IPS DF 4.7 (cell line): Measurements from ENCODE around the gene CYS1.
A peak's percentile ranks its signal among the peaks of the same experiment; 100 is the strongest.

Experiments
- DNase-seq: peaks from one replicate; pipeline ENCODE4 v3.0.0-alpha.2; 2013; ENCODE audit warnings: low spot score; ENCODE audit errors: extremely low read depth

CYS1 gene

GRCh38 chr2:10072656-10073480, 7.3 kb downstream of the CYS1 start:
- DNase-seq: peak; percentile 75

GRCh38 chr2:10071595-10071994, 8.6 kb downstream of the CYS1 start:
- no peak for DNase-seq

DNA sequence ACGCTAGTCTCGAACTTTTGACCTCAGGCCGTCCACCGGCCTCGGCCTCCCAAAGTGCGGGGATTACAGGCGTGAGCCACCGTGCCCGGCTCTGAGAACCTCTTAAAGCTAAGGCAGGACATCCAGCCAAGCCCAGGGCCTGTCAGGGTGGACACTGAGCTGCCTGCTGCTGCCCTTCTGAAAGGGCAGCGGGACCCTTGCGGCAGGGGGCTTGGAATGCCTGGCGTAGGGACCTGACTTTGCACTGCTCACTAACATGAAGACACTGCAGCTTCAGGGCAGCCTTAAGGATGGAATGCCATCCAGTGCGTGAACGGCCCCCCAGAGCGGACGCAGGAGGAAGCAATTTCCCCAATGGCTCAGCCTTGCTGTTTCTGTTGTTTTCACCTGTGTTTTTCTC, 9.0 kb downstream of the CYS1 start:
- no peak for DNase-seq

- no peak for DNase-seq
Measured at GRCh38 chr2:10067881-10068280, 12.3 kb downstream of the CYS1 start.

DNA sequence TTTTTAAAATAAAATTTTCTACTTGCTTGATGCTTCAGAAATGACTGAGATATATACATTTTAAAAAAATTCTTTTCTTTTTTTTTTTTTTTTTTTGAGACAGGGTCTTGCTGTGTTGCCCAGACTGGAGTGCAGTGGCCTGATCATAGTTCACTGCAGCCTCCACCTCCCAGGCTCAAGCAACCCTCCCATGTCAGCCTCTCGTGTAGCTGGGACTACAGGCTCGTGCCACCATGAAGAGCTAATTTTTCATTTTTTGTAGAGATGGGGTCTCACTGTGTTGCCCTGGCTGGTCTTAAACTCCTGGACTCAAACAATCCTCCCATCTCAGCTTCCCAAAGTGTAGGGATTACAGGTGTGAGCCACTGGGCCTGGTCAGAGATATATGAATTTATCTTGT, 12.9 kb downstream of the CYS1 start:
- DNase-seq: no peak

- DNase-seq: no peak
Measured at GRCh38 chr2:10065773-10066055, 14.5 kb downstream of the CYS1 start.

- DNase-seq: no peak
Measured at GRCh38 chr2:10064932-10065772, 15.1 kb downstream of the CYS1 start.

GRCh38 chr2:10063566-10063965, 16.6 kb downstream of the CYS1 start:
- DNase-seq: no peak

GRCh38 chr2:10062931-10063365, 17.3 kb downstream of the CYS1 start:
- no peak for DNase-seq

GRCh38 chr2:10061221-10061925, 18.8 kb downstream of the CYS1 start:
- no peak for DNase-seq

GRCh38 chr2:10059552-10060335, 20.5 kb downstream of the CYS1 start:
- no peak for DNase-seq

DNA sequence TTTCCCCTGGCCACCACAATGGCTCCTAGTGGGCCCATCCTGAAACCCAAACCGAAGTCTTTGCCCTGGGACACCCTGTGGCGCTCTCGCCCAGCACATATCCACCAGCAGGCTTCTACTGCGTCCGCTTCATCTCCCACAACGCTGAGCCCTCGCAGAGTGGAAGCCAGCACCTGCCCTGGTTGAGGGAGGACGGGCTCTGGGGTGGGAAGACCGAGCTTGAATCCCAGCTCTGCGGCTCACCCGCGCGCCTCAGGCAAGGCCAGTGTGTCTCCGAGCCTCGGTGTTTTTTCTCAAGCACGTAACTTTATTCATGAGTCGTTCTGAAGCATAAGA, 21.2 kb downstream of the CYS1 start:
- no peak for DNase-seq

DNA sequence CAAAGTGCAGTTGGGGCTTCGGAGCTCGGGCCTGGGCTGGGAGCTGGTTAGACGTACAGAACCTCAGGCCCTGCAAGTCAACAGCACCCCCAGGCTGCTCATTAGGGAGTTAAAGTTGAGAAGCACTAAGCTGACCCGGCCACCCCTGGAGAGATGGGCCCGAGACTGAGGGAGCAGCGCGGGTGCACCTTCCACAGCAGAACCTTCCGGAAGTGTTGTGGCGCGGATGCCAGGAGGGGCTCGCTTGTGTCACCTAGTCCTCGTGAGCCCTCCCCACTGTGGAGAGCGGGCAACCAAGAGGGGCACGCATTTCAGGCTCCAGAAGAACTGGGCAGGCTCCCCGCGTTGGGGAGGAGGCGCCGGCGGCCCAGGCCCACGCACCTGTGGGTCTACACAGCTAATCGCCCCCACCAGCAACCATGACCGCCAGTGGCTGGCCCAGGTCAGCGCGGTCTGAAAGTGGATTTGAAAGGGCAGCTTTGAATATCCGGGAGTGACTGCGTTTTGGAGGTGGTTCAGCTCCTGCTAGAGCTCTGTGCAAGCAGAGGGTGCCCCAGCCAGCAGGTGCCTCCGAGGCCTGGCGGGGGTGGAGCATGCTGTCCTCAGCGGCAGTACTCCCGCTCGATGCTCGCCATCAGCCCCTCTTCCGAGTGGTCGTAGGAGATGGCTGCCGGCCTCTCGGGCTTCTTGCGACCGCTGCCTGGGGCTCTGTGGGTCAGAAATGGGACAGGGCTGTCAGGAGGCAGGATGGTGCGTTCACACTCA, 21.8 kb downstream of the CYS1 start:
- DNase-seq: no peak

- DNase-seq: no peak
Measured at GRCh38 chr2:10057231-10058107, 22.7 kb downstream of the CYS1 start.

GRCh38 chr2:10056439-10056838, 23.8 kb downstream of the CYS1 start:
- DNase-seq: no peak

DNA sequence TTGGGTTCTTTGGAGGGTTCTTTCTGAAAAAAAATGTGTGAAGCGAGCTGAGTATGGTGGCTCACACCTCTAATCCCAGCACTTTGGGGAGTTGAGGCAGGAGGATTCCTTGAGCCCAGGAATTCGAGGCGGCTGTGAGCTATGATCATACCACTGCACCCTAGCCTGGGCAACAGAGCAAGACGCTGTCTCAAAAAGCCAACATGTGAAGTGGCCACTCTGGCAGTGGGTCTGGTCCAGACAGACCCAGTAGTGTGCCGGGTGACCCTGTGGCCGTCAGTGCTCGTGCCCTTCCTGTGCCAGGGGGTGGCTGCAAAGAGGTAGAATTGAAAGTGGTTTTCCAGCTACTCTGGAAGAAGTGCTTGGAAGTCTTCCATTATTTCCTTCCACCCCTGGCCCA, 25.2 kb downstream of the CYS1 start:
- DNase-seq: no peak

GRCh38 chr2:10054424-10054823, 25.8 kb downstream of the CYS1 start:
- DNase-seq: no peak

GRCh38 chr2:10053351-10053750, 26.9 kb downstream of the CYS1 start:
- no peak for DNase-seq

DNA sequence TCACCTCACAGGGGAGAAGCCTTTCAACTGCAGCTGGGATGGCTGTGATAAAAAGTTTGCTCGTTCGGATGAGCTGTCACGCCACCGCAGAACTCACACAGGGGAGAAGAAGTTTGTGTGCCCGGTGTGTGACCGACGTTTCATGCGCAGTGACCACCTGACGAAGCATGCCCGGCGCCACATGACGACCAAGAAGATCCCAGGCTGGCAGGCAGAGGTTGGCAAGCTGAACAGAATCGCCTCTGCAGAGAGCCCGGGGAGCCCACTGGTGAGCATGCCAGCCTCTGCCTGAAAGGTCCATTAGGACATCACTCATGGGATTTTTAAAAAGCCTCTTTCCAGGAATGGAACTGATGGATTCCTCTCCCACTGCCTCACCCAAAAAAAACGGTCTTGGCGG, 28.0 kb downstream of the CYS1 start:
- DNase-seq: no peak
